SKM-1 treated with dmso at 0.1 percent for 144 hours (cell line): Measurements from ENCODE around the gene PHC2.
A peak's percentile ranks its signal among the peaks of the same experiment; 100 is the strongest.

ENCODE experiments used
- DNase-seq: peaks from one replicate; lab custom pipeline; 2025; ENCODE audit not compliant: unreplicated experiment; lab: John Stamatoyannopoulos, UW

Gene PHC2

GRCh38 chr1:33332357-33332789, 98.5 kb downstream of the PHC2 start:
- DNase-seq: no peak

GRCh38 chr1:33331444-33332356, 99.2 kb downstream of the PHC2 start:
- DNase-seq: no peak

- DNase-seq: no peak
Measured at GRCh38 chr1:33330906-33331305, 100.0 kb downstream of the PHC2 start.

DNA sequence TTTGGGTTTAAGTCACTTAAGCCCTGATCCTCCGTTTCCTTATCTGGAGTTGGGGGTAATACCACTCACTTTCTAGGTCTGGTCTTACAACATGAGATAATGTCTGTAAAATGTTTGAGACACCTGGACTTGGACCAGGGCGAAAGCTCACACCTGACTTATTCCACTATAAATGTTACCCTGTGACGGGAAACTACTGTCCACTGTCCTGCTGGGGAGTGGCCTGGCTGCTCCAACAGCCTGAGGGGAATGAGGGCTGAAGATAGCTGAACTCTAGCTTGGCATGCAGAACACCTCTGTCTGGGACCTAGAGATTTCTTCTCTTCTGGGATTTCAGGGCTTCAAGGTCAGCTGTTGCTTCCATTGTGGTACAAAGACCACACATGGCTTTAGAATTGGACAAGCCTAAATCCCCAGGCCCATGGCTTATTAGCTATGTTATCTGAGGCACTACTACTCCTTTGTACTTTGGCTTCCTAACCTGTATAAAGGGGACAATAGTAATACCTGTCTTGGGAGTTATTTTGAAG, 100.5 kb downstream of the PHC2 start:
- no peak for DNase-seq

GRCh38 chr1:33329600-33330305, 101.1 kb downstream of the PHC2 start:
- DNase-seq: no peak

- no peak for DNase-seq
Measured at GRCh38 chr1:33328817-33329216, 102.1 kb downstream of the PHC2 start.

DNA sequence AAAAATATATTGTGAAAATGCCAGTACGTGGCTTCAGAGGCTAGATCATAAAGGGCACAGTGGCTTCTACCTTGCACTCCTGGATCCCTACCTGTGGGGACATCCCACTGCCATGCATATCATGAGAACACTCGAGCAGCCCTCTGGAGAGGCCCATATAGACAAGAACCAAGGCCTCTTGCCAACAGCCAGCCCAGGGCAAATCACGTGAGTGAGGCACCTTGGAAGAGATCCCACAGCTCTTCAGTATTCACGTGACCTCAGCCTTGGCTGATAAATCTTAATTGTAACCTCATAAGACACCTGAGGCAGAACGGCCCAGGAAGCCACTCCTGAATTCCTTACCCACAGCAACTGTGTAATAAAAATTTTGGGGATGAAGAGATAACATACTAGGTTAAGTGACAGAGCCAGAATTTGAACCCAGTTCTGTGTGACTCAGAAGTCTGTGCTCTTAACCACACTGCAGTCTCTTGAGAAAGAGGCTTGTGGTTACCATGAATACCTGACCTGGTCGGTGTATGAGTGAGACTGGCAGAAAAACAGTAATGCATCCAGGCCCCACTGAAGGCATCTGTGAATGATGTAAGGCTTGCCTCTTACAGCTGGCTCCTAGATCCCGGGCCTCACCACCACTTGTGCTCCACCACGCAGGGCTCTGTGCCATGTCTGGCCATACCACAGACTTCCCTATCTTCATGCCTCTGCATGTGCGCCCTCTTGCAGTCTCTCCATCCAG, 103.1 kb downstream of the PHC2 start:
- DNase-seq: peak; percentile 61

- DNase-seq: no peak
Measured at GRCh38 chr1:33326785-33327184, 104.1 kb downstream of the PHC2 start.

DNA sequence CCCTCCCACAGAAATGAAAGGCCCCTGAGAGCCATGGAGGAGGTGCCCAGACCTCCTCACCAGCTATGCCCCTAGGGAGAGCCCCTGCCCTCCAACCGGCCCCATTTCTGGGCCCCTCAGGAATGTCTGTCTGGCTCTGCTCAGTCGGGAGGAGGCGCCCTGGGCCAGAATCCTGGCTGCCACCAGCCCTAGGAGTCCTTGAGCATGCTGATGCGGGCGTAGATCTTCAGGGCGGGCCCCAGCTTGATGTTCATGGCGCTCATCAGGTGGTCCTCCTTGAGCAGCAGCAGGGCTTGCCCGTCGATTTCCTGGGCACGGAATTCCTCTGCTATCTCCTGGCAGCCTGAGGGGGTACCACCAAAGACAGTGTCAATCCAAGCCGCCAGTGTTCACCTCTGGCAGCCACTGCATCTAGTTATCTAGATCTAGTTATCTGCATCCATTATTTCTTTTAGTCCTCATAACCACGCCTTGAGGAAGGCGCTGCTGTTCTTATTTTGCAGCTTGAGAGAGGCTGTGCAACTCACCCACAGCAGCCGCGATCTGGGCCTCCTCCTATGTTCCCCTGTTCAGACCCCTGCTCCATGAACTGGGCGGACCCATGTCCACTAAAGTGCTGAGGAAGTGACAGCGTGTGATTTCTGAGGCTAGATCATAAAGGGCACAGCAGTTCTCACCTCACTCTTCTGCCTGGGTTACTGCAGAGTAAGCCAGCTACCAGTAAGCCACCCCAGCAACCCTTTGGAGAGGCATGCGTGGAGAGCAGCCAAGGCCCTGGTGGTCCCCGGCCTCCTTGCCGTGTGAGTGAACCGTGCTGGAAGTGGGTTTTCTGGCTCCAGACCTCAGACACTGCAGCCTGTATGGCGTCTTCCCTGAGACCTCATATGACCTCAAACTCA, 106.0 kb downstream of the PHC2 start:
- DNase-seq: no peak

- DNase-seq: no peak
Measured at GRCh38 chr1:33323663-33324477, 107.0 kb downstream of the PHC2 start.

DNA sequence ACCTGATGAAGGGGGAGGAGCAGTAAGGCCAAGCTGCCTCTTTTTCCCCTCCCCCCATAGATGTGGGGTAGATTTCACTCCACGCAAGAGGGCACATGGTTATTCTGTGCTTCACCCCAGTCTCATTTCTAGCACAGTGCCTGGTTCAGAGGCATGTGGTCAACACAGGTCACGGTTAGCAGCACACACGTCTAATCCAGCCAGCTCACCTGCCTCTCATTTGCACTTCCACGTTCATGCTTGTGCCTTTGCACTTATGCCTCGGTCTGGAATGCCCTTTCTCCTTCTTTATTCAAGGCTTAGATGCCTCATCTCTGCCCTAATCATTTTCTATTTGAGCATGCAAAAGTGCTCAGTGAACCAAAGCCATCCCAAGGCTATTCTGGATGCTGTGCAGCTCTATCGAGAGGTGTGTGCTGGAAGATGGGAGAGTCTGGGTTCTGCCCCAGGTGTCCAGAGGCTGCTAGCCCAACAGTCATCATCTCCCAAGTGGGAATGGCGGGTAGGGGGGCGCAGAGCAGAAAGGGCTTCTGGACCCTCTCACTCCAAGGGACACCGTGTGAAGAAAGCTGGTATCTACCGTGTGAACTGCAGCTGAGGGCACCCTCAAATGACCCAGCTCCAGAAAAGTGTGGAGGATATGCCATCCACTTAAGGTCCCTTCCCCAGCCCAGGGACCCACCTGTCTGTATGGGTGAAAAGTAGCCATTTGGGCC, 107.9 kb downstream of the PHC2 start:
- DNase-seq: no peak

- DNase-seq: no peak
Measured at GRCh38 chr1:33322109-33322508, 108.8 kb downstream of the PHC2 start.

- DNase-seq: no peak
Measured at GRCh38 chr1:33321178-33321577, 109.7 kb downstream of the PHC2 start.

DNA sequence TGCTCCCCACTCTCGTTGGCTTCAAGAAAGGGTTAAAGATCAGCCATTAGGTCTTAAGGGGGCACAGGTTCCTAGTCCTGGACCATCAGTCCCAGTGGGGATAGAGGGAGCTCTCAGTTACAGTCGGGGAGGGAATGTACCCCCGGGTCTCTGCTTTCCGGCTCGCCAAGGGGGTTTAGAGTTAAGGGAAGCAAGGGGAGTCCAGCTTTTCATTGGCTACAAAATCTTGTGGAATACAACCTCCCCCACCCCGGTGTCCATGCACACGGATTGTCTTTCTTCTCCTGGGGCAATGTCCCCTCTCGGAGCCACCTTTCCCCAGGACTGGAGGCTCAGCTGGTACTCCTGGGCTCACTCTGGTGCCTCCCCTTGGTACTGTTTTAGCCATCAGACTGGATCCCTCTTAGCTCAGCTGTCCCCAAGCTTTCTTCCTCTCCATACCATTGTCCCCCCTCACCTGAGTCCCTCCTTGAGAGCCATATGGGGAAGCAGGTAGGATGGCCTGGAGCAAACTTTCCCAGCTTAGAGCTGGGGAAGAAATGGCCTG, 110.2 kb downstream of the PHC2 start, which contains the start of gene A3GALT2:
TSS of gene A3GALT2 (minus strand) at position 480 of the 547 bp plus-strand sequence. CDS start at position 480, 0 bp downstream.
- DNase-seq: no peak

- no peak for DNase-seq
Measured at GRCh38 chr1:33319949-33320618, 110.8 kb downstream of the PHC2 start.

- DNase-seq: no peak
Measured at GRCh38 chr1:33319186-33319948, 111.5 kb downstream of the PHC2 start.

DNA sequence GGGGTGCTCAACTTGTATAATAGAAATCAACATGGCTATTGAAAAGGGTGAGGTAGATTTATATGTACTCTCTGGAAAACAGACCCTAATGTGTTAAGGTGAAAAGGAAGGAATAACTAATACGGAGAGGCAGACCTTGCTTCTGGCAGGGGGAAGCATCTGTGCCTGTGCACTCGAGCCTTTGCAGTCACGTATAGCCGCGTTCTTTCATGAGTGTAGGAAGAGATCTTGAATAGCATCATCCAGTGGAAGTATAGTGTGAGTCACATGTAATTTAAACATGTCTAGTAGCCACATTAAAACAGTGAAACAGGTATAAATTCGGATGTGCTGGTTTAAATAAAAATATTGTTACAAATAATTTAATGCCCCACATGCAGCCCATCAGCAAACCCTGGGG, 112.9 kb downstream of the PHC2 start:
- no peak for DNase-seq
